Endodermal cell (in vitro differentiated cells): ENCODE data around the gene RTCA. TPM values are rescaled to one million over a fixed set of nuclear protein-coding genes. Genes with fewer than 3 reads are reported as not detected.
A peak's percentile ranks its signal among the peaks of the same experiment; 100 is the strongest.

Experiments used
- DNase-seq: peaks from one replicate; pipeline ENCODE4 v3.0.0-alpha.2; 2017
- H3K27ac ChIP-seq: 2 replicates; pipeline ENCODE4 v1.5.1; 2013; ENCODE audit warnings: mild to moderate bottlenecking, low read depth, low read length, moderate library complexity
- H3K27me3 ChIP-seq: 2 replicates; pipeline ENCODE4 v1.6.1; 2013; ENCODE audit warnings: mild to moderate bottlenecking, low read length, moderate library complexity; ENCODE audit not compliant: insufficient read depth, control insufficient read depth, poor library complexity, severe bottlenecking
- H3K36me3 ChIP-seq: 2 replicates; pipeline ENCODE4 v1.7.0; 2013; ENCODE audit warnings: mild to moderate bottlenecking, low read length, moderate library complexity; ENCODE audit not compliant: control insufficient read depth, insufficient read depth
- H3K4me1 ChIP-seq: one replicate; pipeline ENCODE4 v1.7.0; 2013; ENCODE audit warnings: low read length; ENCODE audit not compliant: control insufficient read depth, insufficient read depth
- H3K4me3 ChIP-seq: 2 replicates; pipeline ENCODE4 v1.5.1; 2013; ENCODE audit warnings: mild to moderate bottlenecking, low read length, moderate library complexity
- H3K9ac ChIP-seq: 2 replicates; pipeline ENCODE4 v1.6.1; 2013; ENCODE audit warnings: mild to moderate bottlenecking, low read length, moderate library complexity; ENCODE audit not compliant: poor library complexity, severe bottlenecking; ENCODE audit errors: extremely low read depth
- H3K9me3 ChIP-seq: 2 replicates; pipeline ENCODE4 v1.6.1; 2013; ENCODE audit warnings: mild to moderate bottlenecking, low read length, moderate library complexity; ENCODE audit not compliant: control insufficient read depth
- H3K27ac Mint-ChIP-seq: 2 replicates; pipeline ENCODE4 v1.8.0; 2020; ENCODE audit warnings: mixed read lengths
- H3K27me3 Mint-ChIP-seq: 2 replicates; pipeline ENCODE4 v1.8.0; 2021; ENCODE audit warnings: mild to moderate bottlenecking, mixed read lengths; ENCODE audit not compliant: insufficient read depth
- H3K36me3 Mint-ChIP-seq: 2 replicates; pipeline ENCODE4 v1.8.0; 2020; ENCODE audit warnings: low read depth, mixed read lengths
- H3K4me1 Mint-ChIP-seq: 2 replicates; pipeline ENCODE4 v1.8.0; 2020; ENCODE audit warnings: mixed read lengths
- H3K4me3 Mint-ChIP-seq: 2 replicates; pipeline ENCODE4 v1.8.0; 2020; ENCODE audit warnings: mild to moderate bottlenecking, moderate library complexity, mixed read lengths
- H3K9me3 Mint-ChIP-seq: 2 replicates; pipeline ENCODE4 v1.8.0; 2020; ENCODE audit warnings: mild to moderate bottlenecking, mixed read lengths
- WGBS, 2 experiments: methylation state at CpG; one replicate each; pipeline versions ENCODE4 v1.1.5 to v1.1.7; 2013; ENCODE audit warnings: missing lambda C conversion rate in 2 of 2, mixed read lengths in 1 of 2; ENCODE audit not compliant: insufficient coverage in 1 of 2, insufficient read length in 1 of 2; 5-methylcytosine and 5-hydroxymethylcytosine counted together
- total RNA-seq, 2 donors: library from RNA; stranded (reverse); fragmentation: NEBNext Ultra II Directional in 1 of 2; extraction: Animal tissue kit (Norgen Biotek cat#: 25700) in 1 of 2; gene quantifications; 2 replicates in 1 of 2; 3 replicates in 1 of 2; pipeline ENCODE4 v1.2.1, GENCODE V29; 2021
- TF ChIP-seq, protein P1 (sequence below): fragments of 200-600 bp; sonication (generic); conservative IDR thresholded peaks from 2 replicates; pipeline ENCODE4 v1.5.0; 2021; ENCODE audit warnings: antibody characterized with exemption, mild to moderate bottlenecking

Gene RTCA
- total RNA-seq, 2 donors from 2014 or later = 46.0 to 49.8 TPM

DNA sequence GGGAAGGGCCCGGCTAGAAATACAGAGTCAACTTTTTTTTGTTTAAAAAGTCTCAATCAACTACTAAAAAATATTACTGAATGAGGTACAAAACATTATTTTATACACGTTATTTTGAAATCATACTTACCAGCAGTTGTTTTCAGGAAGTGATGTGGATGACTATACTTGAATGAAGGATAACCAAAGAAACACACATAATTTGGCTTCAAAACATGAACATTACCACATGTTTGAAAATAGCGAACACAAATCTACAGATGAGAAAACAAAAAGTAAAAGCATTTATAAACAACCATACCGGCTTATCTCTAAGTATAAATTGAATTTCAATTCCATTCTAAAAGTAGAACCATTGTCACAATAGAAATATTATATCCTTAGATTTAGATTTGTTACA, 25.4 kb upstream of the RTCA start:
- TF ChIP-seq, protein P1, sequence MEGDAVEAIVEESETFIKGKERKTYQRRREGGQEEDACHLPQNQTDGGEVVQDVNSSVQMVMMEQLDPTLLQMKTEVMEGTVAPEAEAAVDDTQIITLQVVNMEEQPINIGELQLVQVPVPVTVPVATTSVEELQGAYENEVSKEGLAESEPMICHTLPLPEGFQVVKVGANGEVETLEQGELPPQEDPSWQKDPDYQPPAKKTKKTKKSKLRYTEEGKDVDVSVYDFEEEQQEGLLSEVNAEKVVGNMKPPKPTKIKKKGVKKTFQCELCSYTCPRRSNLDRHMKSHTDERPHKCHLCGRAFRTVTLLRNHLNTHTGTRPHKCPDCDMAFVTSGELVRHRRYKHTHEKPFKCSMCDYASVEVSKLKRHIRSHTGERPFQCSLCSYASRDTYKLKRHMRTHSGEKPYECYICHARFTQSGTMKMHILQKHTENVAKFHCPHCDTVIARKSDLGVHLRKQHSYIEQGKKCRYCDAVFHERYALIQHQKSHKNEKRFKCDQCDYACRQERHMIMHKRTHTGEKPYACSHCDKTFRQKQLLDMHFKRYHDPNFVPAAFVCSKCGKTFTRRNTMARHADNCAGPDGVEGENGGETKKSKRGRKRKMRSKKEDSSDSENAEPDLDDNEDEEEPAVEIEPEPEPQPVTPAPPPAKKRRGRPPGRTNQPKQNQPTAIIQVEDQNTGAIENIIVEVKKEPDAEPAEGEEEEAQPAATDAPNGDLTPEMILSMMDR = no peak
- Mint-ChIP-seq H3K4me1 (peaks cover 4% of the 10 kb centered on the region), H3K9me3 (no peaks in the 10 kb centered on the region), H3K27ac (peak overlapping the region; percentile 9), H3K36me3 (peaks cover 42% of the 10 kb centered on the region), H3K27me3 (no peaks in the 10 kb centered on the region), H3K4me3 (no peak overlapping the region)
- WGBS, 2 experiments = 90% methylated on average over 4 of the region's 4 CpGs; no CpG with 5 or more reads in 1 of the 2 experiments
- no peaks in the 10 kb centered on the region for H3K27me3 ChIP-seq
- no peak overlapping the region for H3K9ac ChIP-seq
- H3K9me3 ChIP-seq = no peaks in the 10 kb centered on the region
- H3K4me3 ChIP-seq = no peak overlapping the region
- peaks cover 13% of the 10 kb centered on the region for H3K36me3 ChIP-seq
- no peak overlapping the region for H3K27ac ChIP-seq
- DNase-seq = no peak
- no peaks in the 10 kb centered on the region for H3K4me1 ChIP-seq

DNA sequence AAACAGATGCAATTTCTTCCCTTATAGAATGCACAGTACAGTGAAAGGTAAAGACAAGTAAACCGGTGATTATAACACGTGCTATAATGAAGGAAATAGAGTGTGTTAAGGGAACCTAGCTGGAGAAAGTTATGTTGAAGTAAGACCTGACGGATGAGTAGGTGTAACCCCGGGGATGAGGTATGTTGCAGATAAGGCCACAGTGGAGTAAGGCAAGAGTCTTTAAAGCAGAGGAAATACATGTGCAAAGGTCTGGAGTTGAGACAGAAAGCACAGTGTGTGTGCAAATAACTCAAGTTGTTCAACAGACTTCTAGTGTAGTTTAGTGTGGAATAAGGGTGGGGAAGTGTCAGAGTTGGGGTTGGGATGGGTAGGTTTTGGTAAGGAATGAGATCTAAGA, 19.3 kb upstream of the RTCA start:
- Histone ChIP-seq H3K36me3 (no peaks in the 10 kb centered on the region), H3K9me3 (no peaks in the 10 kb centered on the region), H3K4me1 (peaks cover 3% of the 10 kb centered on the region), H3K27ac (no peak overlapping the region), H3K4me3 (no peak overlapping the region), H3K27me3 (no peaks in the 10 kb centered on the region), H3K9ac (no peak overlapping the region)
- Mint-ChIP-seq H3K9me3 (no peaks in the 10 kb centered on the region), H3K4me3 (no peak overlapping the region), H3K4me1 (peaks cover 4% of the 10 kb centered on the region), H3K36me3 (peaks cover 12% of the 10 kb centered on the region), H3K27ac (peak overlapping the region; percentile 32), H3K27me3 (no peaks in the 10 kb centered on the region)
- TF ChIP-seq, protein P1 = no peak
- WGBS, 2 experiments = 92 to 96% methylated on average over 4 of the region's 4 CpGs
- DNase-seq = no peak

DNA sequence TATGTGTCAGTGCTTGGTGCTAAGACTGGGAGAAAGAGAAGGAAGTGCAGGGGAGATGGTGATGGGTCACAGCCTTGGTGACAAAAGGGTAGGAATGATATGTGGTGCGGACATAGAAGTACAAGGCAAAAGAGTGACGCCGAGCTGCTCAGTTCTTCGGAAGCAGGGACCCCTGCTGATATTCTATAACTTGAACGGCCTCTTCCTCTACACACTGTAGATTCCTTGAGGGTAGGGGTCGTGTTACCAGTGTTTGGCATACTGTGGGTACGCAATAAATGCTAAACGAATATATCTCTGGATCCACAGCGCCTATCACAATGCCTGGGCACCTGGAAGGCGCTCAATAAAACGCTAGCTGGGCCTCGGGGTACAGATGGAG, 16.9 kb upstream of the RTCA start:
- WGBS, 2 experiments = 0 to 3% methylated on average over 7 to 12 of the region's 12 CpGs
- H3K36me3 Mint-ChIP-seq = peaks cover 6% of the 10 kb centered on the region
- Histone ChIP-seq H3K36me3 (no peaks in the 10 kb centered on the region), H3K9me3 (no peaks in the 10 kb centered on the region), H3K9ac (peak overlapping the region; percentile 93), H3K27ac (peak overlapping the region; percentile 75), H3K4me3 (peak overlapping the region; percentile 99), H3K4me1 (peaks cover 6% of the 10 kb centered on the region), H3K27me3 (no peaks in the 10 kb centered on the region)
- H3K27me3 Mint-ChIP-seq = no peaks in the 10 kb centered on the region
- no peak overlapping the region for H3K4me3 Mint-ChIP-seq
- TF ChIP-seq, protein P1 = no peak
- no peak for DNase-seq
- H3K27ac Mint-ChIP-seq = no peak overlapping the region
- peaks cover 16% of the 10 kb centered on the region for H3K4me1 Mint-ChIP-seq
- H3K9me3 Mint-ChIP-seq = no peaks in the 10 kb centered on the region
